ENCODE measurements around the gene GPR183.

Gene GPR183

DNA sequence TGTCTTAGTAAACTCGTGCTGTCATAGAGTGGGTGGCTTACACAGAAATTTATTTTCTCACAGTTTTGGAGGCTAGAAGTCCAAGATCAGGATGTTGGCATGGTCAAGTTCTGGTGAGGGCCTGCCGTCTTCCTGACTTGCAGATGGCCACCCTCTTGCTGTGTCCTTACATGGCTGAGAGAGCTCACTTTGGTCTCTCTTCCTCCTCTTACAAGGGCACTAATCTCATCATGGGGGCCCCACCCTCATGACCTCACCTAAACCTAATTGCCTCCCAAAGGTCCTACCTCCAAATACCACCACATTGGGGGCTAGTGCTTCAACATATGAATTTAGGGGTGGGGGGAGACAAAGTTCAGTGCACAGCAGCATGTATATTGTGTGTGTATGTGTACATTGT is 34.7 kb downstream of the GPR183 start:
- in situ Hi-C loops (cut with HindIII; ENCODE audit: low sequenced_read_pairs), result no loop called here

DNA sequence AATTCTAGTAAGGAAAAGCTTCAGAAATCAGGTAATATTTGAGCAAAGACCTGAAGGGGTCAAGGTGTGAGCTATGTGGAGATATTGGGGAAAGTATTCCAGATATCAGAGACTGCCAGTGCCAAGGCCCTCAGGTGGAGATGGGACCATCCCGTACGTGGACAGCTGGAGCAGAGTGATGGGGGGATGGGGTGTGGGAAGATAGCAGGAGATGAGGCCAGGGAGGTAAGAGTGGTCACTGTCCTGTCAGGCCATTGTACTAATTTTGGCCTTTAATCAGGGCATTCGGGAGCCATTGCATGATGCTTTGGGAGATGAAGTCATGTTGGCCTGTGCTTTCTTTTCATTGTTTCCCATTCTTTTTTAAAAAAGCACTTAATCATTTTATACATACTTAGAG is 36.0 kb downstream of the GPR183 start:
- in situ Hi-C loops (cut with HindIII; ENCODE audit: low sequenced_read_pairs), result no loop called here

DNA sequence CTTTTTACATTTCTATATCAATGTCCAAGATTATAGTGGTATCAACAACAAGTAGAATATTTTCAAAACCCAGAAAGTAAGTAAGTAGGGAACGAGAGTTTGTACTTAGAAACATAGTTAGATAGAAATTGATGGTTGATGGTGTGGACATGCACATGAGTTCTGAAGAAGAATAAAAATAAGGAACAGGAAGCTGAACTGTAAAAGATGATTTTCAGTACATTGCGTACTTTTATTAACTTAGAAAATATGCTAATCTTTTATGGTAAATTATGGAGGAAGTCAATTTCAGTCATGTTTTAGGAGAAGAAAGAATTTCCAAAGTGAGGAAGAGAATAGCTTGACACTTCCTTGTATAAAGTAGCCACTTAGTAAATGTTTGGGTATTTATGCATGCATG is 36.7 kb downstream of the GPR183 start:
- in situ Hi-C loops (cut with HindIII; ENCODE audit: low sequenced_read_pairs), result no loop called here

DNA sequence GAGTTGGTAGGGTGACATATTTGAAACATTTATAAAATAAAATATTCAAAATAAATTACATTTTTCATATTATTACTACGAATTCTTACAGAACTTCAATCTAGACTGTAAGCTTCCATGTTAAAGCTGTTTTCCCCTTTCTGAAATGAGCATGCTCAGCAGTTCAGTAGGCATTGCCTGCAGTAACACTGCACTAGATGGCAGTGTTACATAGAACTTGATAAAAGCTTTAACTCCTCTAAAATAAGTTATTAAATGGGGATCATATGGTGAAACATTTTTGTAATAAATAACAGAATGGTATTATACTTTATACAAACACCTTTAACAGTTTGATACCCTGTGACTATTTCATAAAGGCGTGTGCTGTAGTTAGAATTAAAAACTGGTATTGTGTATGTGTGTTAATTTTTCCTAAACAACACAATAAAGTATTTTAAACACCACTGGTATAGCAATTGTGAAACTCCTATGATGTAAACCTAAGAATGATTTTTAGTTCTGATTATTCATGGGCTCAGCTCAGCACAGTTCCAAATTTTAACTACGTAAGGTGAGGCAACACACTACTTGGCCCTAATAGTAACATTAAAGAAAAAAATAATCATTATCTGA is 37.5 kb downstream of the GPR183 start:
- in situ Hi-C loops (cut with HindIII; ENCODE audit: low sequenced_read_pairs), result loop anchor here (10.0 kb wide), 1 partner anchor 95 kb away; no protein-coding TSS in a partner anchor

DNA sequence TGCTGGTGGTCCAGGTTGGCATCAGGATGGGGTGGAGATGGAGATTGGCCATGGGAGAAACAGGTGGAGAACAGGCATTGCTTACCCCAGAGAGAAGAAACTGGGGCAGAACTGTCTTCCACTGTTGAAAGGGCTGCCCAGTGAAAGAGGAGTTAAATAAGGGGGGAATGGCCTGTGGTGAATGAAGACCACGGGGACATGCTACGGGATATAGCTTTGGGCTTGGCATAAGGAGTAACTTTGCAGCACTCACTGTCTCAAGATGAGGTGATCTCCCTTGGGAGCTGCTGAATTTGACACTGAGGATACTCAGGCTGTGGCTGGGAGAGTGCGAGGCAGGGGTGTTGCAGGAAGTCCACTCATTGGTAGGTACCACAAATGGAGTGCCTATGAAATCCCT is 38.4 kb downstream of the GPR183 start:
- in situ Hi-C loops (cut with HindIII; ENCODE audit: low sequenced_read_pairs), result loop anchor here (10.0 kb wide), 1 partner anchor 94 kb away; no protein-coding TSS in a partner anchor

DNA sequence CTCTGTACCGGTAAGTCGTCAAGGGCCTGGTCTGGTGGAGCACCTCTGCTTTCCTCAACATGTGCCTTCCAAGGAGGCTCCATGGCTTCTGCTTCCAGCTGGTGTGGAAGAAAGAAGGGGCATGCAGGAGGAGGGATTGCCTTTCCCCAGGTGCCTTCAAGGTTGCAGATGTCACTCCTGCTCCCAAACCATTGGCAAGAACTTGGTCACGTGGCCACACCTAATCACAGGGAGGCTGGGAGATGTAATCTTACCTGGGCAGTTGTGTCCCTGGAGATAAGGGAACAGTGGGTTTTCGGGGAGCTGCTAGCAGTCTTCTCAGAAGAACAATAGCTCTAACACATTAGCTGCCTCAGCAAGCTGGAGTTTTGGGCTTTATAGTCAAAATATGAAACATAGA is 39.3 kb downstream of the GPR183 start:
- in situ Hi-C loops (cut with HindIII; ENCODE audit: low sequenced_read_pairs), result loop anchor here (10.0 kb wide), 1 partner anchor 93 kb away; no protein-coding TSS in a partner anchor

DNA sequence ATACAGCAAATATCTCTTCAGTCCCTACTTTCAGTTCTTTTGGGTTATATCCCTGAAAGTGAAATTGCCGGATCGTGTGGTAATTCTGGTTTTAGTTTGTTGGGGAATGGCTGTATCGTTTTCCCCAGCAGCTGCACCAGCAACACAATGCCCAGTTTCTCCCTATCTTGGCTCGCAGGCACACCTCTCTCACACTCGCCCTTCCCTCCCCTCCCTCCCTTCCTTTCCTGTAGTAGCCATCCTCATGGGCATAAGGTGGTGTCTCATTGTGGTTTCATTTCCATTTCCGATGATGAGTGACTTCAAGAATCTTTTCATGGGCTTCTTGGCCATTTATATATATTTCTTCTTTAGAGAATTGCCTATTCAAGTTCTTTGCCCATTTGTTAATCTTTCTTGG is 40.4 kb downstream of the GPR183 start:
- in situ Hi-C loops (cut with HindIII; ENCODE audit: low sequenced_read_pairs), result loop anchor here (10.0 kb wide), 1 partner anchor 92 kb away; no protein-coding TSS in a partner anchor

DNA sequence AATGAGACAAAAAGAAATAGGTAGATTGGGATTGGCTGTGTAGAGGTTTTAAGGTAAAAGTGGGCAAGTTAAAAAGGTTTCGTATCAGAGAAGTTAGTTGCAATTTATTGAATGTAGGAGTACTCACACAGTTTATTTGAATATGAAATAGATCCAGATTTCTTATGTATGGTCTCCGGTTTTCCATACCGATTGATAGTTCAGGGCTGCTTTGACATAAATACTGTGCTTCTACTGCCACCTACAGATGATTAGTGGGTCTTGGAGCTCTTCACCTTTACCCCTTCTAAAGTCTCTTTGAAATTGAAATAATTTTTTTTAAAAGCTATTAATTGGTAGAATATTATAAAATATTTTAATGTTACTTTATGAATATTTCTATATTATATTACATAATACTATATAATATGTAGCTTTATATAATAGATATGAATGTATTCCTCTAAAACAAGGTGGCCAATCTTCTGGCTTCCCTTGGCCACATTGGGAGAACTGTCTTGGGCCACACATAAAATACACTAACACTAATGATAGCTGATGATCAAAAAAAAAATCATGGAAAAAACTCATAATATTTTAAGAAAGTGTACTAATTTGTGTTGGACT is 41.3 kb downstream of the GPR183 start:
- in situ Hi-C loops (cut with HindIII; ENCODE audit: low sequenced_read_pairs), result loop anchor here (10.0 kb wide), 1 partner anchor 91 kb away; no protein-coding TSS in a partner anchor

DNA sequence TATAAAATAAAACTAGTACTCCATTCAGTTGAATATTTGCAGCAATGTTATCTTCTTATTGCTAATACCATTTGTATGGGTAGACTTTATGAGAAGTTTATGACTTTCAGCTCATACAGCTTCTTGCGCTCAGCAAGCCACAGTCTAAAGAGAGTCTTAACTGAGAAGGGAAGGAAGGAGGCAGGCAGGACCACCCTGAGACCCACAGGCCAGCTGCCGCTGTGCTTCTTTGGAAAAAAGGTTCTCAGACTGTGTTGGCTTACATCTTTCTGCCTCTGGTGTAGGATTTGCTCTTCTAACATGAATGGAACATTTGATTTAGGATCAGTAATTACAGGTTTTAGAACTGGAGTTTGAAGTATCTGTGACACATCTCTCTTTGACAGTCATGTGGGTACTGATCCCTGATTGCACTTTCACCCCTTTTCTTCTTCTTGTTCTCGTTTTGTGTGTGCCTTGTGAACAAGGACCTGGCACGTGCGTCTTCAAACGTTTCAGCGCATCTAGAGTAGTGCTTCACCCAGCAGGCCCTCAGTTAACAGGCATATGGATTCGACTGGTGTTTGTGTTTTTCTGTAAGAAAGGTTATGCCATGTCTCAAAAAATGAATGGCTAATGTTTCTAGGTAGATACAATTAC is 41.9 kb downstream of the GPR183 start:
- in situ Hi-C loops (cut with HindIII; ENCODE audit: low sequenced_read_pairs), result loop anchor here (10.0 kb wide), 1 partner anchor 90 kb away; no protein-coding TSS in a partner anchor

DNA sequence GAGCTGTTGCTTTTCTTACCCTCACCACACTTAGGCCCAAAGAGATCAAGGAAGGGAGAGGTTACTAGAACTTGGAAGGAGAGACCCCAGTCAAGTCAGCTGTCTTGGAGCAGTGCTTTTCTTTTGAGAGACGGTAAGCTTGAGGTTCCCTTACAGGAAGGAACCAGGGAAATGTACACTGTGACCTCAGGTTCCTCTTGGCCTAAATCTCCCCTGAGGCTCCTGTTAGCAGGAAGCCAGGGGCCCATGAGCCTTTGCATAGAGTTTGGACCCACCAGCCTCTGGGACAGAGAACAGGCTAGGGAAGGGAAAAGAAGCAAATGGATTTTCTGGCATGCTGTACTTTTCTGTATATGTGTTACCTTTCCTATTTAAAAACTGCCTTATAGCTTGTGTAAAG is 43.1 kb downstream of the GPR183 start:
- in situ Hi-C loops (cut with HindIII; ENCODE audit: low sequenced_read_pairs), result loop anchor here (10.0 kb wide), 1 partner anchor 89 kb away; no protein-coding TSS in a partner anchor

DNA sequence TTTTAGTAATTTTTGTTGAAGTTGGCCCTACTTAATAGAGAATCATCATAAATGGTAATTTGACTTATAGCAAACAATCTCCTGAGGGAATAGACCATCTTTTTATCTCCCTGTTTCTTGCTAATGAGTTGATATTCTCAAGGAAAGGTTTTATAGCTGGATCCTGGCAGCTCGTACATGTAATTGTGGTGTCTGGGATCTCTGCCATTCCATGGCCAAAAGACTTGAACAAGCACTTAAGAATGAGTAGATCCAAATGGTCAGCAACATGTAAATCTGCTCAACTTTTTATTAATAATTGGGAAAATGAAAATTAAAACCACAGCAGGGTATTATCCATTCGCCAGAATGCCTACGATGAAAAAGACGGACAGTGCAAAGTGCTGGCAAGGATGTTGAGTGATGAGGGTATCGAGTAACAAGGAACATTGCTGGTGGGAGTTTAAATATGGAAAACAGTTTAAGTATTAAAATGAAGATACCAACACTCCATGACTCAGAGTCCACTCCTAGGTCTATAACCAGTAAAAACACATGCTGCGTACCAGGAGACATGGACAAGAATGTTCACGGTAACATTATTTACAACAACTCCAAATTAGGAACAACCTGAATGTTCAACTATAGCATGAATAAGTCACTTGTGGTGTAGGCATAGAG is 43.9 kb downstream of the GPR183 start:
- in situ Hi-C loops (cut with HindIII; ENCODE audit: low sequenced_read_pairs), result loop anchor here (10.0 kb wide), 1 partner anchor 88 kb away; no protein-coding TSS in a partner anchor

DNA sequence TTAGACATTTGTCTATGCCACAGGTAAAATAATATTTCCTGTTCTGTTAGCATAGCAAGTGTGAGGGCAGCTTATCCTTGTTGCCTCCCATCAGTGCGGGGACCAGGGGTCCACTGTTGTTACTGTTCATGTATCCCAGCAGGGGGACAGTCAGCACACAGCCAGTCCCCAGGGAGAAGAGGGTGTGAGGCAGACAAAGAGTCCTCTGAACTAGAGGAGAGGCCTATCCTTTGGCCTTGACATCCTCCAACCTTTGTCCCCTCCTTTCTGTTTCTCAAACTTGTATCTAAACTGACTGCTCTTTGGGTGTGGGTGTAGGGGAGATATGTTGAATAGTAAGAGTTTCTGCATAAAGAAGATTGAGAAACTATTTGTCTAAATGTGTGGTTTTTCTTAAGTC is 46.1 kb downstream of the GPR183 start:
- in situ Hi-C loops (cut with HindIII; ENCODE audit: low sequenced_read_pairs), result loop anchor here (10.0 kb wide), 1 partner anchor 86 kb away; no protein-coding TSS in a partner anchor

DNA sequence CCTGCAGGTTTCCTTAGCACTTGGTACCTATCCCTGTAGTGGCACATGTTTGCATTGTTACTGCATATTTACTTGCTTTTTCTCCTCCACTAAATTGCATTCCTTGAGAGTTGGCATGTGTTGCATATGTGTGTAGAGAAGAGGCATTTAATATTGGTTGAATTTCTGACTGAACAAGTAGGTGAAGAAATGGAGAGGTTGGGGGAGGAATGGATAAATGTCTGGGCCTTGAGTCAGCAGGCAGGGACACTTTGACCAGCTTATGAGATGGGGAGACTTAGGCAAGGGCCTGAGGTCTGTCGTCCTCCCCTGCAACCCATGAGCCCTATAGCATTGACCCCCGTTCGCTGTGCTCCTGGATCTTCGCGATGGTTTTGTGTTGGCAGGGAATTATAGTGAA is 47.0 kb downstream of the GPR183 start:
- in situ Hi-C loops (cut with HindIII; ENCODE audit: low sequenced_read_pairs), result loop anchor here (10.0 kb wide), 1 partner anchor 85 kb away; no protein-coding TSS in a partner anchor

DNA sequence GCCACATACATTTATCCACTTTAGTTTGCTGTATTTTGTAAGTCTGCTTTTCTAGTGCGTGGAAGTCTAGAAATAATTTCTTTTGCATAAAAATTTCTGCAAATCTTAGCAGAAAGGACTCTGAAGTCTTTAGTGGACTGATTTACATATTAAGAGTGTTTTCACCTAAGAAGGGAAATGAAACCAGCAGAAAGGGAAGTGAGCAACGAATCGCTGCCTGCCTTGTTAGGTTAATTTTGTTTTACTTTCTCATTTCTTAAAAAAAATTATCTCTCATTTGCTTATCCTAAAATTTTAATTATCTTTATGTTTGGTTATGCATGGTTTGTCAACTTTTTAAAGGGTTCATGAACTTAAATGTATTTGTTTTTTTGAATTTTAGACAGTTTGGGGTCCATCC is 48.3 kb downstream of the GPR183 start:
- in situ Hi-C loops (cut with HindIII; ENCODE audit: low sequenced_read_pairs), result no loop called here

DNA sequence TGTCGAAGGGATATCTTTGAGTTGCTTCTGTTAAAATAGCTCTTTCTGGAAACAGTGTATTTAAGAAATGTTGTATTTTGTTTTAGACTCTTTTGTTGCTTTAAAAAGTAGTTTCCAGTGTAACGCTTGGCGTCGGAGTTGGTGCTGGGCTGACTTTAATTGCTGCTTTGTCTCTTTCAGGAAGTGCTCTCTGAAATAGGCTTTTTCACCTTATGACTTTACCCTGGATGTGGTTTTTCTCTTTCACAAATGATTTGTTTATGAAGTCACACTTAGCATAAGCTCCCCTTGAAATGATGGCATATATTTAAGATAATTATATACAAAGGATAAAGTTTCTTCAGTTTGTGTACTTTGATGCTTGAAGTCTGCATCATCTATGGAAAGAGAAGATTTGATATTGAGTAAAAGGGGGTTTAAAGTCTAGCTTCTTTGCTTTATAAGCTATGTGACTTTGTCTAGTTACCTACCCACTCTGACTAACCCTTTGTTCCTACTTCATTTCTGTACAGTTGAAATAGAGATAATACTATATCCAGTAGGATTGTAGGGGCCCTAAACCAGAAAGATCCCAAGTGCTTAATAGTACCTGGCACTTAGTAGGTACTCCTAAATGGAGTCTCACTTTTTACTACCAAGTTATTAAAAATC is 48.9 kb downstream of the GPR183 start, which contains the start of gene GPR18:
GPR18 (minus strand) TSS at position 170 of the 651 bp plus-strand sequence. CDS start 2,507 bp downstream, outside the sequence.
- in situ Hi-C loops (cut with HindIII; ENCODE audit: low sequenced_read_pairs), result no loop called here

DNA sequence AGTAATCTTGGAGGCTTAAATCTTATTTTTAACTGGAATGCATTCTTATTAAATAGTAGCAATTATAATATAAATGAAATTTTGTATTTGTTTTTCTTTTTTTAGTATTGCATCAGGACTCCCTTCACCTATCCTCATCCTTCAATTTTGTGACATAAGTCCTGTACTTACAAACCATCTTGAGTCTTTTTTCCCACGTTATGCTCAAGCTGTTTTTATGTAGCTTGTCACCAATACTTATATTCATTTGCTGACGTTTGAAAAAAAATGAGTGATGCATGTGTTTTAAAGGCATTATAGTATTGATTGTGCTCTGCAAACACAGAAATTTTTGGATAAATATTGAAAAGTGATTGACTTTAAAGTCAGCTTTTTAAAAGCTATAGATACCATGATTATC is 49.9 kb downstream of the GPR183 start:
- in situ Hi-C loops (cut with HindIII; ENCODE audit: low sequenced_read_pairs), result no loop called here

DNA sequence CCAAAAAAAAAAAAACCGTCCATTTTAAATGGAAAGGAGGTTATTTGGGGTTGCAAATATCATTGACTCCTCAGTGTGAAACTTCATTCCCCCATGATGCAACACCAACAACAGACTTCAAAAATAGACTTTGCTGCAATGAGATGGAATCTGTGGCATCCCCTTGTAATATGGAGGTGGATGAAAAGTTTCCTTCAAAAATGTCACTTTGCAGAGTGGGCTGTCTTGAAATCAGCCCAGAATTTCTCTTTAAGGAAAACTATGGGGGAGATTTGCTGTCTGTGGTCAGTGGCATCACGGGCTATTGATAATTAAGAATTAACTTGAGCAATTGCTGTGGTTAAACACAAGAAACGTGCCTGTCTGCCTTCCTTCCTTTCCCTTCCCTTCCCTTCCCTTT is 50.5 kb downstream of the GPR183 start:
- in situ Hi-C loops (cut with HindIII; ENCODE audit: low sequenced_read_pairs), result no loop called here

DNA sequence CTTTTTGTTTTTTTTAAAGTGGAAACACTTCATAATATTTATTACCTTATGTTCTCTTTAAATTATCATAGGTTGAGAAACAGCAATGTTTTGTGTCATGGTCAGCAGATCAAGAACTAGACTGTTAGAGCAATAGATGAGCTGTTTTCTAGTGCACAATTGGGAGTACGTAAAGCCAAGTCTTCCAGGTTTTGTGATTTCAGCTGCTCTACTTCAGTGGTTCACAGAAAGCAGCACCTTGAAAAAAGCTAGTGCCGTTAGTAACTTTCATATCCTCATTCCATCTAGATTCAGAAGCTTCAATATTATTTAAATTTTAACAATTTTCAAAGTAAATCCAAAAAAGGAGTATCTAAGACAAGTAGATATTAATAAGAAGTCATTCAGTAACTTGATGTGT is 50.9 kb downstream of the GPR183 start:
- in situ Hi-C loops (cut with HindIII; ENCODE audit: low sequenced_read_pairs), result no loop called here

DNA sequence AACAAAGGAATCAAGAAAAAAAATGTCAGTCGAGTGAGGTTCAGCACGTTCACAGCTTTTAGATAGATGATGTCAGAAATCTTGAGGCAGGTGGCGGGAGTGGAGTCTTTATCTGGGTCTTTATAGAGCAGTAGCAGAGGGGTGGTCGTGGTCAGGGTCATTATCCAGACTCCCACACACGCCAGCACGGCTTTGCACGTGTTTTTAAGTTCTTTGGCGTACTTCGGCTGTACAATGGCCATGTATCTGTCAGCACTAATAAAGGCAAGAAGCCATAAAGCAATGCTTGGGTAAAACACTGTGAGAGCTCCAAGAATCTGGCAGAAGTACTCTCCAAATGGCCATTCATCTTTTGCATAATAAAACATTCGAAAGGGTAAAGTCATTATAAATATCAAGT is 51.9 kb downstream of the GPR183 start:
- in situ Hi-C loops (cut with HindIII; ENCODE audit: low sequenced_read_pairs), result no loop called here

DNA sequence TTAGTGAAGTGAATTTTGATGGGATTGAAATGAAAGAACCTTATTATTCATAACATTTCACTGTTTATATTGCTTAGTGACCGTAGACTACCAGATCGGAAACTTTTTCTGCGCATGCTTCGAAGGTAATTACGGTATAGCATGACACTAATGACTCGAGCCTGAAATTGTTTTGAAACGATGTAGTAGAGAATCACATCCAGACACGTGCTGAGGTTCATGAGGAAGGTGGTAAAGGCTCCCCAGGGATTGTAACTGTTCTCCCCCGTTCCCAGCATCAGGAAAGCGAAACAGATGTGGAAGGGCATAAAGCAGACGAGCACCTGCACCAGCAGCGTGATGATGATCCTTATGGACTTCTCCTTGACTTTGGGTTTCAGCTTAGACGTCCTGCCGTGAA is 52.4 kb downstream of the GPR183 start:
- in situ Hi-C loops (cut with HindIII; ENCODE audit: low sequenced_read_pairs), result no loop called here

DNA sequence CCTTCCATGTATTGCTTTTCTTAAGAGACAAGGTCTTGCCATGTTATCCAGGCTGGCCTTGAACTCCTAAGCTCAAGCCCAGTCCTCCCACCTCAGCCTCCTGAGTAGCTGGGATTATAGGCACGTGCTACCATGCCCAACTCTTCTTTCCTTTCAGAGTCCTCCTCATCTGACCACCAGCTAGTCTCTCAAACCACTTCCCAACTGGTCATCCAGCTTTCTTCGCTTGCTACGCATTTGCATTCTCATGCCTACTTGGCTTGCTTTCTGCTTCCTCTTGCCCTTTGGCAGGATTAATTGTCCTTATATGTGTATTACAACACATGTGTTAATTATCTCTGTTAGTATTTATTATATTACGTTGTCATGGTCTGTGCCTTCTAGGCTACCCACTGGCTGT is 55.3 kb downstream of the GPR183 start:
- in situ Hi-C loops (cut with HindIII; ENCODE audit: low sequenced_read_pairs), result no loop called here

Data from DLD1 (cell line).